Endothelial cell of umbilical vein (primary cell): ENCODE measurements around the gene ELL2.

Source experiments
- EZH2 ChIP-seq: IDR thresholded peaks from 2 replicates; pipeline ENCODE4 v1.6.1; 2012; ENCODE audit warnings: borderline replicate concordance, low read depth, mild to moderate bottlenecking, moderate library complexity, low read length, inconsistent platforms; ENCODE audit not compliant: severe bottlenecking
- FOS ChIP-seq: IDR thresholded peaks from 2 replicates; pipeline ENCODE4 v1.6.1; 2011; ENCODE audit warnings: mild to moderate bottlenecking, low read length, moderate library complexity, borderline replicate concordance; ENCODE audit not compliant: insufficient read depth
- GATA2 ChIP-seq: IDR thresholded peaks from 2 replicates; pipeline ENCODE4 v1.7.0; 2011; ENCODE audit warnings: low read depth, mild to moderate bottlenecking, moderate library complexity, mixed read lengths, low read length; ENCODE audit not compliant: insufficient read length, insufficient read depth
- JUN ChIP-seq: IDR thresholded peaks from 2 replicates; pipeline ENCODE4 v1.6.1; 2011; ENCODE audit warnings: borderline replicate concordance, low read depth; ENCODE audit not compliant: insufficient read length, insufficient read depth
- MYC ChIP-seq: IDR thresholded peaks from one replicate; pipeline ENCODE4 v1.6.1; 2011; ENCODE audit warnings: mild to moderate bottlenecking, low read depth, low read length
- POLR2A ChIP-seq: IDR thresholded peaks from 2 replicates; pipeline ENCODE4 v1.6.1; 2012; ENCODE audit warnings: low read depth, mild to moderate bottlenecking, control low read depth, low read length
- POLR2AphosphoS5 ChIP-seq: IDR thresholded peaks from 2 replicates; pipeline ENCODE4 v1.6.1; 2012; ENCODE audit warnings: low read depth, mild to moderate bottlenecking, control low read depth, low read length, moderate library complexity; ENCODE audit not compliant: insufficient read depth
- TF ChIP-seq, protein P1 (sequence below), 2 donors: IDR thresholded peaks; 1 replicate in 1 of 2; 2 replicates in 1 of 2; pipeline ENCODE4 v1.5.1; 2011; ENCODE audit warnings: low read length in 2 of 2, mild to moderate bottlenecking in 2 of 2, moderate library complexity in 2 of 2, control low read depth in 1 of 2, inconsistent platforms in 1 of 2, low read depth in 1 of 2; ENCODE audit not compliant: insufficient read depth in 1 of 2; ENCODE audit errors: extremely low read depth in 1 of 2
- TF ChIP-seq, protein P2 (sequence below): IDR thresholded peaks from 2 replicates; pipeline ENCODE4 v1.6.1; 2011; ENCODE audit not compliant: insufficient read depth, insufficient read length

DNA sequence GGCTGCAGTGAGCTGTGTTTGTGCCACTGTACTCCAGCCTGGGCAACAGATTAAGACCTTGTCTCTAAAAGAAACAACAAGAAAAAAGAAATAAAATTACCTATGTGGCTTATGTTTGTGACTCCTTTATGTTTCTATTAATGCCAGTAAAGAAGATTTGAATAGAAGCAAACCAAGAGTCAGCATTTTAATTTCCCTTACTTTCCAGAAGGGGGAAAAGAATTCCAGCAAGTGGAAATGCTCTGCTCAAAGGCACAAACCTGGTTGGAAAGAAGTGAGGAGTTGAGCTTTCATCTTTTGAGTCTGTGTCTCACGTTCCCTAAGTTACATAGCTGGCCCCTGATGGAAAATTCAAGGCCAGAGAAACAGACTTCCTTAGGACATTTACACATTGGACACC lies 23.6 kb upstream of the ELL2 start:
- TF ChIP-seq POLR2A (no peak), POLR2AphosphoS5 (no peak), FOS (no peak), MYC (no peak), EZH2 (no peak), GATA2 (no peak), JUN (no peak)
- TF ChIP-seq, protein P1, sequence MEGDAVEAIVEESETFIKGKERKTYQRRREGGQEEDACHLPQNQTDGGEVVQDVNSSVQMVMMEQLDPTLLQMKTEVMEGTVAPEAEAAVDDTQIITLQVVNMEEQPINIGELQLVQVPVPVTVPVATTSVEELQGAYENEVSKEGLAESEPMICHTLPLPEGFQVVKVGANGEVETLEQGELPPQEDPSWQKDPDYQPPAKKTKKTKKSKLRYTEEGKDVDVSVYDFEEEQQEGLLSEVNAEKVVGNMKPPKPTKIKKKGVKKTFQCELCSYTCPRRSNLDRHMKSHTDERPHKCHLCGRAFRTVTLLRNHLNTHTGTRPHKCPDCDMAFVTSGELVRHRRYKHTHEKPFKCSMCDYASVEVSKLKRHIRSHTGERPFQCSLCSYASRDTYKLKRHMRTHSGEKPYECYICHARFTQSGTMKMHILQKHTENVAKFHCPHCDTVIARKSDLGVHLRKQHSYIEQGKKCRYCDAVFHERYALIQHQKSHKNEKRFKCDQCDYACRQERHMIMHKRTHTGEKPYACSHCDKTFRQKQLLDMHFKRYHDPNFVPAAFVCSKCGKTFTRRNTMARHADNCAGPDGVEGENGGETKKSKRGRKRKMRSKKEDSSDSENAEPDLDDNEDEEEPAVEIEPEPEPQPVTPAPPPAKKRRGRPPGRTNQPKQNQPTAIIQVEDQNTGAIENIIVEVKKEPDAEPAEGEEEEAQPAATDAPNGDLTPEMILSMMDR (IDR thresholded peaks at IDR 0.05; ENCODE audit: extremely low read depth in 1 of 2, insufficient read depth in 1 of 2, low read depth in 1 of 2, low read length in 2 of 2), result no peak
- TF ChIP-seq, protein P2, sequence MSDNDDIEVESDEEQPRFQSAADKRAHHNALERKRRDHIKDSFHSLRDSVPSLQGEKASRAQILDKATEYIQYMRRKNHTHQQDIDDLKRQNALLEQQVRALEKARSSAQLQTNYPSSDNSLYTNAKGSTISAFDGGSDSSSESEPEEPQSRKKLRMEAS, result no peak
